Fibroblast of lung (primary cell): ENCODE results near the gene GRAMD4. TPM values are rescaled to one million over a fixed set of nuclear protein-coding genes. Genes with fewer than 3 reads are reported as not detected.

Experiments
- DNase-seq, 2 donors: peaks; one replicate each; pipeline versions ENCODE4 v3.0.0 to v3.0.0-alpha.2; 2010; ENCODE audit warnings: low read depth in 2 of 2
- H2AFZ ChIP-seq: 2 replicates; pipeline ENCODE4 v1.5.1; 2012; ENCODE audit warnings: low read length, control low read depth, inconsistent platforms
- H3K27ac ChIP-seq: 2 replicates; pipeline ENCODE4 v1.5.1; 2011; ENCODE audit warnings: low read length, control low read depth; ENCODE audit not compliant: insufficient read depth
- H3K27me3 ChIP-seq: 2 replicates; pipeline ENCODE4 v1.5.1; 2011; ENCODE audit warnings: mild to moderate bottlenecking, low read length; ENCODE audit not compliant: control insufficient read depth, insufficient read depth
- H3K36me3 ChIP-seq: 2 replicates; pipeline ENCODE4 v1.5.1; 2011; ENCODE audit warnings: low read length; ENCODE audit not compliant: control insufficient read depth, insufficient read depth
- H3K4me1 ChIP-seq: 2 replicates; pipeline ENCODE4 v1.5.1; 2011; ENCODE audit warnings: low read length; ENCODE audit not compliant: control insufficient read depth, insufficient read depth; ENCODE audit errors: extremely low read depth
- H3K4me2 ChIP-seq: 2 replicates; pipeline ENCODE4 v1.5.1; 2011; ENCODE audit warnings: low read length, control low read depth; ENCODE audit not compliant: insufficient read depth; ENCODE audit errors: extremely low read depth
- H3K4me3 ChIP-seq, 4 experiments: fragments of 200-600 bp in 1 of 4; sonication (generic) in 1 of 4; replicated peaks in 1 of 4; 2 replicates each; pipeline ENCODE4 v1.5.1; 2011 to 2016; ENCODE audit warnings: low read length in 4 of 4, low read depth in 3 of 4, mild to moderate bottlenecking in 3 of 4, control low read depth in 2 of 4, inconsistent platforms in 1 of 4, mixed read lengths in 1 of 4; ENCODE audit not compliant: insufficient read depth in 1 of 4; ENCODE audit errors: control extremely low read depth in 1 of 4
- H3K79me2 ChIP-seq: 2 replicates; pipeline ENCODE4 v1.5.1; 2012; ENCODE audit warnings: mild to moderate bottlenecking, low read length, inconsistent platforms; ENCODE audit not compliant: control insufficient read depth, insufficient read depth
- H3K9ac ChIP-seq: 2 replicates; pipeline ENCODE4 v1.5.1; 2011; ENCODE audit warnings: mild to moderate bottlenecking, low read length, control low read depth; ENCODE audit not compliant: insufficient read depth
- H3K9me3 ChIP-seq: 2 replicates; pipeline ENCODE4 v1.5.1; 2012; ENCODE audit warnings: low read depth, low read length; ENCODE audit not compliant: control insufficient read depth, insufficient read depth
- H4K20me1 ChIP-seq: 2 replicates; pipeline ENCODE4 v1.5.1; 2011; ENCODE audit warnings: low read length; ENCODE audit not compliant: control insufficient read depth, insufficient read depth; ENCODE audit errors: extremely low read depth
- EZH2 ChIP-seq: IDR thresholded peaks from 2 replicates; pipeline ENCODE4 v1.5.1; 2012; ENCODE audit warnings: low read length, control low read depth, mild to moderate bottlenecking; ENCODE audit errors: missing control alignments
- polyA plus RNA-seq, 2 donors: library from polyadenylated mRNA; depleted of rRNA in 1 of 2; stranded (reverse) in 1 of 2; unstranded in 1 of 2; fragments of >200 nt; gene quantifications; 2 replicates each; pipeline ENCODE4 v1.2.1, GENCODE V29; 2011 to 2012; ENCODE audit warnings: missing spikeins in 1 of 2
- total RNA-seq: library from RNA; depleted of rRNA; stranded (reverse); fragments of >200 nt; gene quantifications from 2 replicates; pipeline ENCODE4 v1.2.1, GENCODE V29; 2014
- TF ChIP-seq, protein P1 (sequence below), 2 donors: IDR thresholded peaks in 1 of 2; conservative IDR thresholded peaks in 1 of 2; 1 replicate in 1 of 2; 2 replicates in 1 of 2; pipeline ENCODE4 v1.5.1; 2011 to 2012; ENCODE audit warnings: low read length in 2 of 2, control low read depth in 1 of 2, inconsistent platforms in 1 of 2, low read depth in 1 of 2, mild to moderate bottlenecking in 1 of 2

GRAMD4 gene
- total and polyA plus RNA-seq, 2 donors (not counting 1 experiment from before 2014, with no cell fraction given) = 7.5 to 37.3 TPM

- Histone ChIP-seq H4K20me1 (no peaks in the 10 kb centered on the region), H3K9ac (no peak overlapping the region), H3K36me3 (no peaks in the 10 kb centered on the region), H3K27ac (no peak overlapping the region), H3K4me3 (no peak overlapping the region), H3K79me2 (no peaks in the 10 kb centered on the region), H2AFZ (no peak overlapping the region), H3K27me3 (no peaks in the 10 kb centered on the region), H3K9me3 (no peaks in the 10 kb centered on the region), H3K4me1 (peaks cover 3% of the 10 kb centered on the region), H3K4me2 (no peak overlapping the region)
- TF ChIP-seq EZH2 = no peak
- TF ChIP-seq, protein P1, sequence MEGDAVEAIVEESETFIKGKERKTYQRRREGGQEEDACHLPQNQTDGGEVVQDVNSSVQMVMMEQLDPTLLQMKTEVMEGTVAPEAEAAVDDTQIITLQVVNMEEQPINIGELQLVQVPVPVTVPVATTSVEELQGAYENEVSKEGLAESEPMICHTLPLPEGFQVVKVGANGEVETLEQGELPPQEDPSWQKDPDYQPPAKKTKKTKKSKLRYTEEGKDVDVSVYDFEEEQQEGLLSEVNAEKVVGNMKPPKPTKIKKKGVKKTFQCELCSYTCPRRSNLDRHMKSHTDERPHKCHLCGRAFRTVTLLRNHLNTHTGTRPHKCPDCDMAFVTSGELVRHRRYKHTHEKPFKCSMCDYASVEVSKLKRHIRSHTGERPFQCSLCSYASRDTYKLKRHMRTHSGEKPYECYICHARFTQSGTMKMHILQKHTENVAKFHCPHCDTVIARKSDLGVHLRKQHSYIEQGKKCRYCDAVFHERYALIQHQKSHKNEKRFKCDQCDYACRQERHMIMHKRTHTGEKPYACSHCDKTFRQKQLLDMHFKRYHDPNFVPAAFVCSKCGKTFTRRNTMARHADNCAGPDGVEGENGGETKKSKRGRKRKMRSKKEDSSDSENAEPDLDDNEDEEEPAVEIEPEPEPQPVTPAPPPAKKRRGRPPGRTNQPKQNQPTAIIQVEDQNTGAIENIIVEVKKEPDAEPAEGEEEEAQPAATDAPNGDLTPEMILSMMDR (conservative IDR thresholded peaks at IDR 0.05 in 1 of 2, IDR thresholded peaks at IDR 0.05 in 1 of 2; ENCODE audit: low read depth in 1 of 2, low read length in 2 of 2) = no peak
- DNase-seq = peak in 1 of 2 donors; percentile 40
These were observed 24.1 kb upstream of the GRAMD4 start for GRCh38 chr22:46596032-46596441.

GRCh38 chr22:46596819-46597218, 23.4 kb upstream of the GRAMD4 start:
- H3K36me3 ChIP-seq = no peaks in the 10 kb centered on the region
- peaks cover 3% of the 10 kb centered on the region for H3K4me1 ChIP-seq
- no peaks in the 10 kb centered on the region for H3K27me3 ChIP-seq
- H3K4me2 ChIP-seq = no peak overlapping the region
- H3K9me3 ChIP-seq = no peaks in the 10 kb centered on the region
- no peaks in the 10 kb centered on the region for H4K20me1 ChIP-seq
- no peak for DNase-seq
- no peak overlapping the region for H3K4me3 ChIP-seq
- no peak overlapping the region for H3K9ac ChIP-seq
- no peaks in the 10 kb centered on the region for H3K79me2 ChIP-seq
- no peak overlapping the region for H2AFZ ChIP-seq
- TF ChIP-seq EZH2 = no peak
- TF ChIP-seq, protein P1 (conservative IDR thresholded peaks at IDR 0.05 in 1 of 2, IDR thresholded peaks at IDR 0.05 in 1 of 2; ENCODE audit: low read depth in 1 of 2, low read length in 2 of 2) = no peak
- no peak overlapping the region for H3K27ac ChIP-seq

DNA sequence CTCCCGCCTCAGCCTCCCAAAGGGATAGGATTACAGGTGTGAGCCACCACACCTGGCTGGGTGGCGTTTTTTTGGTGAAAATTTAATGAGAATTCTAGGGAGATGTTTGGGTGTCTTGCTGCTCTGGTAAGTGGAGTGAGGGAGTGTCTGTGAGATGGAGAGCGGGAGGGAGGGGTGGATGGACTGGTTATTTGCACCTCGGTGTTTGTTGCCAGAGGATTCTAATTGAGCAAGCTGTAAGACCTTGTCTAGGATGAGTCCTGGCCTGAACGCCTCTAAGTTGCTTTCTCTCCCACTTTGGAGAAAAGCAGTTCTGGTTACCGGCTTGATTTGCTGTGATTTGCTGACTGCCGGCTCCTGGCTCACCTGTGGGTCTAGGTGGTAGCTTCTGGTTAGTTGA, 22.0 kb upstream of the GRAMD4 start:
- no peak overlapping the region for H3K4me3 ChIP-seq
- H3K4me2 ChIP-seq = no peak overlapping the region
- H3K4me1 ChIP-seq = no peaks in the 10 kb centered on the region
- TF ChIP-seq EZH2 = no peak
- TF ChIP-seq, protein P1 (conservative IDR thresholded peaks at IDR 0.05 in 1 of 2, IDR thresholded peaks at IDR 0.05 in 1 of 2; ENCODE audit: low read depth in 1 of 2, low read length in 2 of 2) = no peak
- no peaks in the 10 kb centered on the region for H3K36me3 ChIP-seq
- no peak for DNase-seq
- H3K9ac ChIP-seq = no peak overlapping the region
- no peaks in the 10 kb centered on the region for H3K9me3 ChIP-seq
- no peaks in the 10 kb centered on the region for H4K20me1 ChIP-seq
- no peaks in the 10 kb centered on the region for H3K79me2 ChIP-seq
- no peak overlapping the region for H3K27ac ChIP-seq
- no peaks in the 10 kb centered on the region for H3K27me3 ChIP-seq
- no peak overlapping the region for H2AFZ ChIP-seq
